ENCODE results near the gene MSS51. TPM values are rescaled to one million over a fixed set of nuclear protein-coding genes. Genes with fewer than 3 reads are reported as not detected.

MSS51 gene
- total and polyA plus RNA-seq, 4 donors = 0.08 to 1.6 (median 0.94) TPM

DNA sequence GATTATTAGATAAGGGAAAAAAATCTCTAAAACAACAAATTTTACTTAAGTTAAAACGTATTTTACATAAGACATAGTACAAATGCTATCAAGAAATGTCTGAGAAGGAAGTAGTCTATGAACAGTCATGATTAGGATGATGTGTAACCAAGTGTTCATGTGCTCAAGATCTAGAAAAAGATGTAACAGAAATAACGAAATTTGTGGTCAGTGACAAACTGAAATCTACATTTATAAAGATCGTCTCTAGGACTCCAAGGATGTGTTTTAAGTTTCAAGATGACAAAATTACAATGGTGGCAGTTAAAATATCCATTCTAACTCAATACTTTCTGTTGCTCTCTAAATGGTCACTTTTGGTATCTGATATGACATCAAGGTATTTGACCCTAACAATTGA is 45.3 kb upstream of the MSS51 start:
- Histone ChIP-seq H3K9me3 (ENCODE audit: control insufficient read depth in 4 of 4, low read length in 3 of 4) (no peaks in the 10 kb centered on the region), H3K9ac (ENCODE audit: low read depth in 1 of 2, low read length in 2 of 2) (no peak overlapping the region), H3K27me3 (ENCODE audit: control insufficient read depth in 4 of 4, insufficient read depth in 4 of 4, low read length in 3 of 4) (no peaks in the 10 kb centered on the region), H3K4me3 (ENCODE audit: low read depth in 1 of 3, low read length in 3 of 3) (no peak overlapping the region), H3K4me1 (ENCODE audit: control insufficient read depth in 4 of 4, insufficient read depth in 4 of 4, low read length in 3 of 4) (no peaks in the 10 kb centered on the region), H3K36me3 (ENCODE audit: control insufficient read depth in 4 of 4, insufficient read depth in 3 of 4, low read depth in 1 of 4, low read length in 3 of 4) (peaks cover 9 to 33% (median 22%) of the 10 kb centered on the region in 4 donors), H3K27ac (ENCODE audit: low read depth in 1 of 2, low read length in 2 of 2) (no peak overlapping the region)
- TF ChIP-seq, protein P1, sequence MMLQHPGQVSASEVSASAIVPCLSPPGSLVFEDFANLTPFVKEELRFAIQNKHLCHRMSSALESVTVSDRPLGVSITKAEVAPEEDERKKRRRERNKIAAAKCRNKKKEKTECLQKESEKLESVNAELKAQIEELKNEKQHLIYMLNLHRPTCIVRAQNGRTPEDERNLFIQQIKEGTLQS (IDR thresholded peaks at IDR 0.05) = no peak
- TF ChIP-seq HNF4G (IDR thresholded peaks at IDR 0.05) (no peak), RAD21 (IDR thresholded peaks at IDR 0.05) (no peak), TAF1 (conservative IDR thresholded peaks at IDR 0.05) (no peak), FOXA2 (IDR thresholded peaks at IDR 0.05) (no peak), GABPA (IDR thresholded peaks at IDR 0.05 in 1 of 2, conservative IDR thresholded peaks at IDR 0.05 in 1 of 2) (no peak), RXRA (IDR thresholded peaks at IDR 0.05) (no peak), NR2F2 (IDR thresholded peaks at IDR 0.05) (no peak), HNF4A (conservative IDR thresholded peaks at IDR 0.05) (no peak), YY1 (IDR thresholded peaks at IDR 0.05) (no peak), FOXA1 (IDR thresholded peaks at IDR 0.05) (no peak), JUND (IDR thresholded peaks at IDR 0.05) (no peak), EGR1 (IDR thresholded peaks at IDR 0.05; ENCODE audit: low read depth in 2 of 2) (no peak)
- TF ChIP-seq, protein P2, sequence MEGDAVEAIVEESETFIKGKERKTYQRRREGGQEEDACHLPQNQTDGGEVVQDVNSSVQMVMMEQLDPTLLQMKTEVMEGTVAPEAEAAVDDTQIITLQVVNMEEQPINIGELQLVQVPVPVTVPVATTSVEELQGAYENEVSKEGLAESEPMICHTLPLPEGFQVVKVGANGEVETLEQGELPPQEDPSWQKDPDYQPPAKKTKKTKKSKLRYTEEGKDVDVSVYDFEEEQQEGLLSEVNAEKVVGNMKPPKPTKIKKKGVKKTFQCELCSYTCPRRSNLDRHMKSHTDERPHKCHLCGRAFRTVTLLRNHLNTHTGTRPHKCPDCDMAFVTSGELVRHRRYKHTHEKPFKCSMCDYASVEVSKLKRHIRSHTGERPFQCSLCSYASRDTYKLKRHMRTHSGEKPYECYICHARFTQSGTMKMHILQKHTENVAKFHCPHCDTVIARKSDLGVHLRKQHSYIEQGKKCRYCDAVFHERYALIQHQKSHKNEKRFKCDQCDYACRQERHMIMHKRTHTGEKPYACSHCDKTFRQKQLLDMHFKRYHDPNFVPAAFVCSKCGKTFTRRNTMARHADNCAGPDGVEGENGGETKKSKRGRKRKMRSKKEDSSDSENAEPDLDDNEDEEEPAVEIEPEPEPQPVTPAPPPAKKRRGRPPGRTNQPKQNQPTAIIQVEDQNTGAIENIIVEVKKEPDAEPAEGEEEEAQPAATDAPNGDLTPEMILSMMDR (IDR thresholded peaks at IDR 0.05; ENCODE audit: low read depth, low read length, missing input control) = no peak
- TF ChIP-seq, protein P3, sequence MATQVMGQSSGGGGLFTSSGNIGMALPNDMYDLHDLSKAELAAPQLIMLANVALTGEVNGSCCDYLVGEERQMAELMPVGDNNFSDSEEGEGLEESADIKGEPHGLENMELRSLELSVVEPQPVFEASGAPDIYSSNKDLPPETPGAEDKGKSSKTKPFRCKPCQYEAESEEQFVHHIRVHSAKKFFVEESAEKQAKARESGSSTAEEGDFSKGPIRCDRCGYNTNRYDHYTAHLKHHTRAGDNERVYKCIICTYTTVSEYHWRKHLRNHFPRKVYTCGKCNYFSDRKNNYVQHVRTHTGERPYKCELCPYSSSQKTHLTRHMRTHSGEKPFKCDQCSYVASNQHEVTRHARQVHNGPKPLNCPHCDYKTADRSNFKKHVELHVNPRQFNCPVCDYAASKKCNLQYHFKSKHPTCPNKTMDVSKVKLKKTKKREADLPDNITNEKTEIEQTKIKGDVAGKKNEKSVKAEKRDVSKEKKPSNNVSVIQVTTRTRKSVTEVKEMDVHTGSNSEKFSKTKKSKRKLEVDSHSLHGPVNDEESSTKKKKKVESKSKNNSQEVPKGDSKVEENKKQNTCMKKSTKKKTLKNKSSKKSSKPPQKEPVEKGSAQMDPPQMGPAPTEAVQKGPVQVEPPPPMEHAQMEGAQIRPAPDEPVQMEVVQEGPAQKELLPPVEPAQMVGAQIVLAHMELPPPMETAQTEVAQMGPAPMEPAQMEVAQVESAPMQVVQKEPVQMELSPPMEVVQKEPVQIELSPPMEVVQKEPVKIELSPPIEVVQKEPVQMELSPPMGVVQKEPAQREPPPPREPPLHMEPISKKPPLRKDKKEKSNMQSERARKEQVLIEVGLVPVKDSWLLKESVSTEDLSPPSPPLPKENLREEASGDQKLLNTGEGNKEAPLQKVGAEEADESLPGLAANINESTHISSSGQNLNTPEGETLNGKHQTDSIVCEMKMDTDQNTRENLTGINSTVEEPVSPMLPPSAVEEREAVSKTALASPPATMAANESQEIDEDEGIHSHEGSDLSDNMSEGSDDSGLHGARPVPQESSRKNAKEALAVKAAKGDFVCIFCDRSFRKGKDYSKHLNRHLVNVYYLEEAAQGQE (IDR thresholded peaks at IDR 0.05) = no peak
- TF ChIP-seq, protein P4, sequence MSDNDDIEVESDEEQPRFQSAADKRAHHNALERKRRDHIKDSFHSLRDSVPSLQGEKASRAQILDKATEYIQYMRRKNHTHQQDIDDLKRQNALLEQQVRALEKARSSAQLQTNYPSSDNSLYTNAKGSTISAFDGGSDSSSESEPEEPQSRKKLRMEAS (IDR thresholded peaks at IDR 0.05) = no peak
- TF ChIP-seq, protein P5, sequence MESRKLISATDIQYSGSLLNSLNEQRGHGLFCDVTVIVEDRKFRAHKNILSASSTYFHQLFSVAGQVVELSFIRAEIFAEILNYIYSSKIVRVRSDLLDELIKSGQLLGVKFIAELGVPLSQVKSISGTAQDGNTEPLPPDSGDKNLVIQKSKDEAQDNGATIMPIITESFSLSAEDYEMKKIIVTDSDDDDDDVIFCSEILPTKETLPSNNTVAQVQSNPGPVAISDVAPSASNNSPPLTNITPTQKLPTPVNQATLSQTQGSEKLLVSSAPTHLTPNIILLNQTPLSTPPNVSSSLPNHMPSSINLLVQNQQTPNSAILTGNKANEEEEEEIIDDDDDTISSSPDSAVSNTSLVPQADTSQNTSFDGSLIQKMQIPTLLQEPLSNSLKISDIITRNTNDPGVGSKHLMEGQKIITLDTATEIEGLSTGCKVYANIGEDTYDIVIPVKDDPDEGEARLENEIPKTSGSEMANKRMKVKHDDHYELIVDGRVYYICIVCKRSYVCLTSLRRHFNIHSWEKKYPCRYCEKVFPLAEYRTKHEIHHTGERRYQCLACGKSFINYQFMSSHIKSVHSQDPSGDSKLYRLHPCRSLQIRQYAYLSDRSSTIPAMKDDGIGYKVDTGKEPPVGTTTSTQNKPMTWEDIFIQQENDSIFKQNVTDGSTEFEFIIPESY (IDR thresholded peaks at IDR 0.05) = no peak
- WGBS = 84% methylated on average over 3 of the region's 3 CpGs
- no peak for DNase-seq (ENCODE audit: low spot score)

Measured in liver (tissue), 9 donors.